HG03175 (cell line): Measurements from ENCODE around the gene FANCI.

Experiments used
- ATAC-seq: cut with Tn5 transposase; IDR thresholded peaks from one replicate; pipeline ENCODE4 v1.9.1; 2021; ENCODE audit warnings: mild to moderate bottlenecking, moderate library complexity; ENCODE audit not compliant: unreplicated experiment

The FANCI gene

GRCh38 chr15:89359471-89360293, 115.9 kb downstream of the FANCI start:
- ATAC-seq, result no peak

GRCh38 chr15:89360294-89360971, 116.7 kb downstream of the FANCI start:
- no peak for ATAC-seq

GRCh38 chr15:89361451-89362202, 117.8 kb downstream of the FANCI start:
- no peak for ATAC-seq

- ATAC-seq, result no peak
Measured at GRCh38 chr15:89362203-89363101, 118.7 kb downstream of the FANCI start.

GRCh38 chr15:89363133-89363532, 119.4 kb downstream of the FANCI start:
- no peak for ATAC-seq

GRCh38 chr15:89363770-89364169, 120.0 kb downstream of the FANCI start:
- no peak for ATAC-seq

GRCh38 chr15:89364341-89364740, 120.6 kb downstream of the FANCI start:
- no peak for ATAC-seq

- no peak for ATAC-seq
Measured at GRCh38 chr15:89364741-89365450, 121.1 kb downstream of the FANCI start.

GRCh38 chr15:89365462-89366065, 121.8 kb downstream of the FANCI start:
- no peak for ATAC-seq
